Fibroblast of the conjunctiva (primary cell): ENCODE measurements around the gene PNPLA1.
"Not testable (repeated sequence)": the region's sequence is repeated elsewhere in the genome, so short reads cannot be mapped to it uniquely, and the experiment has no call there.

Experiments used
- DNase-seq: peaks from one replicate; pipeline ENCODE4 v3.0.0-alpha.2; 2010; ENCODE audit warnings: low read depth

PNPLA1 gene

DNA sequence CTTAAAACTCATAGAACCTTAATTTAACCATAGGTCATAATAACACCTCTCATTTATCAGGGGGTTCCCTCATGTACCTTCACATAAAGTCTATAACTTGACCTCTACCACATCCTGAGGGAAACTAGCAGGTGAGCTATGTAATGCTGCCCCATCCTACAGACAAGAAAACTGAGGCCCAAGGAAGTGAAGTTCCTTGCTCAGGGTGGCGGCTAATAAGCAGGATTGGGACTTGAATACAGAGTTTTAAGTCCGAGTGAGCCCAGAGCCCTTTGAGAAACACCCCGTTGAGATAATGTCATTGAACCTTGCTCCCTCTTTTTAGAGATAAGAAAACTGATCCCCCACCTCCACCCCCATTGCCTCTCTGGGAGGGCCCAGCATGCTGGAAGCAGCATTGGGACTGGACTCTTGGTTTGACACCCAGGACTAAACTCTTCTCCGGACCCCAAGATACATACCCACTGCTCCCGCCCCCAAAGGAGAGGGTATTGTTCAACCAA lies 66.4 kb downstream of the PNPLA1 start:
- DNase-seq: no peak

- DNase-seq: no peak
Observed at GRCh38 chr6:36336779-36337241, 67.0 kb downstream of the PNPLA1 start, which contains the start of gene BNIP5. Gene BNIP5, minus strand, starts transcription at chr6:36336888. Its CDS starts 6,198 bp downstream, at chr6:36330690.

GRCh38 chr6:36337814-36338213 lies 68.0 kb downstream of the PNPLA1 start:
- no peak for DNase-seq

DNA sequence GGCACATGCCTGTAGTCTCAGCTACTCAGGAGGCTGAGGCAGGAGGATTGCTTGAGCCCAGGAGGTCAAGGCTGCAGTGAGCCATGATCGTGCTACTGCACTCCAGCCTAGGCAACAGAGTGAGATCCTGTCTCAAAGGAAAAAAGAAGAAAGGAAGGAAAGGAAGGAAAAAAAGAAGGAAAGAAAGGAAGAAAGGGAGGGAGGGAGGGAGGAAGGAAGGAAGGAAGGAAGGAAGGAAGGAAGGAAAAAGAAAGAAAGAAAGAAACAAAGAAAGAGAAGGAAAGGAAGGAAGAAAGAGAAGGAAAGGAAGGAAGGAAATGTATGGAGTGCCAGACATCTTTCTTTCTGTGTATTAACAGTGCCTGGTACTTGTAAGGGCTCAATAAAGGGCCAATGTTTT lies 68.4 kb downstream of the PNPLA1 start:
- not testable (repeated sequence) for DNase-seq

GRCh38 chr6:36339146-36339545 lies 69.3 kb downstream of the PNPLA1 start:
- DNase-seq: no peak

DNA sequence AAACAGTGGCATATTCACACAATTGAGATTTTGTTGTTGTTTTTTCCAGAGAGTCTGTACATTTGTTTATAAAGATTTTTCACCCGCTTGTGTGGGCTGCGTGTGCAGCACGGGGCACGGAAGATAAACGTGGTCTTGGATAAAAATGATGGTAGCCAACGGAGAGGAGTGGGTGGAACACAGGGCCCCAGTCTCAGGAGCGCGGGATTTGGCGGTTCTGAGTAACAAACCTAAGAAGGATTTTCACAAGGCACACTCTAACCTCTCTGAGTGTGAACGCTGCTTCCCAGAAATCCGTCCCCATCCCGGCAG lies 70.4 kb downstream of the PNPLA1 start:
- no peak for DNase-seq

- DNase-seq: peak; percentile 36
Observed at GRCh38 chr6:36340618-36341454, 71.0 kb downstream of the PNPLA1 start.

DNA sequence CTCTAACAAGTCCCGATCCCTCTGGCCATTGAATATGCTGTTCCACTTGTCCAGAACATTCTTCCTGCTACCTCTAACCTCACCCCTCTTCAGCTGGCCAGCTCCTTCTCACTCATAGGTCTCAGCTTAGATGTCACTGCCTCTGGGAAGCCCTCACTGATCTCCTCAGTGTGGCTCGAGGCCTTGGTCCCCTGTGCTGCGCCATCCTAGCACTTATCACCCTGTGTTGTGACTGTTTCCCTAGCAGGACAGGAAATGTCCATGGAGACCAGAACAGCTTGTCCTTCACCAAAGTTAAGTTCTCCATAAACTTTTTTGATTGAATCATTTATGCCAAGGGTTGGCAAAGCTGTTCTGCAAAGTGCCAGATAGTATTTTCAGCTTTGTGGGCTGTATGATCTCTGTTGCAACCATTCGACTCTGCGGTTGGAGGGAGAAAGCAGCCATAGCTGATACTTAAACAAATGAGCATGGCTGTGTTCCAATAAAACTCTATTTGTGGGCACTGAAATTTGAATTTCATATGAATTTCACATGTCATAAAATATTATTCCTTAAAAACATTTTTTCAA lies 73.3 kb downstream of the PNPLA1 start:
- no peak for DNase-seq

GRCh38 chr6:36345681-36346466 lies 76.0 kb downstream of the PNPLA1 start:
- DNase-seq: no peak

DNA sequence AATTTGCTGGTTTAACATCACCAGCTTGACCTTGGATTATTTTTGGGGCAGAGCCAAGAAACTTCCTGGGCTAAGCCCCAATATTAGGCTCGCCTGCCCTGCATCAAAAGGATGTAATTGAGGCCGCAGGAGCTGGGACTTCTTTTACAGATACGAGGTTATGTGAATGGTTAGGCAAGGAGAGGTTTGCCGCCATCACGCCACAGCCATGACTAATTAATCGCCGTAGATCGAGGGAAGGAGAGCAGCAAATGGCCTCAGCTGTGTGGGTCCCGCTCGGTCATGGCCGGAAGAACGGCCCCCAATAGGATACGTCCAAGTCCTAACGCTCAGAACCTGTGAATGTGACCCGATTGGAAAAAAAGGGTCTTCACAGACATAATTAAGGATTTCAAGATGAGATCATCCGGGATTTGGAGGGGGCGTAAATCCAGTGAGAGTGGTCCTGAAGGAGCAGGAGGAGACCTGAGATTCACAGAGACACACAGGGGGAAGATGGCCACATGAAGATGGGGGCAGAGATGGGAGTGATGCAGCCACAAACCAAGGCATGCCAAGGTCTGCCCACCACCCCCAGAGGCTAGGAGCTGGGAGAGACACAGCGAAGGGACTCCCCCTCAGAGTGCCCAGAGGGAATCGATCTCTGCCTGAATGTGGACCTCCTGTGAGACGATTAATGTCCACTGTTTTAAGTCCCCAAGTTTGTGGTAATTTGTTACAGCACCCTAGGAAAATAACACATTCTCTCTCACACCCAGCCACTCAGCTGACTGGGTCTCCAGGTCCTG lies 76.8 kb downstream of the PNPLA1 start:
- DNase-seq: no peak

GRCh38 chr6:36347621-36348020 lies 77.8 kb downstream of the PNPLA1 start:
- no peak for DNase-seq

GRCh38 chr6:36349240-36349639 lies 79.4 kb downstream of the PNPLA1 start:
- DNase-seq: no peak

DNA sequence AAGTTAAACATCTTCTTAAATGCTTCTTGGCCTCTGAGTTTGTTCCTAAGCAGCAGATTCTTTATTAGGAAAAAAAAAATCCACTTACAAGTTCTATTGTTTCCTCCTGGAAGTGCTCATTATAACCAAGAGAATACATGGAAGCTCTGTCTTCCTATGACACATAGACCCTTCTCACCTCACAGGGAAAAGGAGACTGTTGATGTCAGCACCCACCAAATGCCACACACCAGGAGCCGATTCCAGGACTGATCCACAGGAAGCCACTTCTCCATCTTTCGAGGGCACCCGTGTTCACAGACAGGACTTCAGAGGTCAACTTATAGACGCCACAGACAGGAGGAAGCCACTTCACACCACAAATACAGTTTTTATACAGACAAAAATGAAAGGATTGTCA lies 80.2 kb downstream of the PNPLA1 start:
- no peak for DNase-seq

DNA sequence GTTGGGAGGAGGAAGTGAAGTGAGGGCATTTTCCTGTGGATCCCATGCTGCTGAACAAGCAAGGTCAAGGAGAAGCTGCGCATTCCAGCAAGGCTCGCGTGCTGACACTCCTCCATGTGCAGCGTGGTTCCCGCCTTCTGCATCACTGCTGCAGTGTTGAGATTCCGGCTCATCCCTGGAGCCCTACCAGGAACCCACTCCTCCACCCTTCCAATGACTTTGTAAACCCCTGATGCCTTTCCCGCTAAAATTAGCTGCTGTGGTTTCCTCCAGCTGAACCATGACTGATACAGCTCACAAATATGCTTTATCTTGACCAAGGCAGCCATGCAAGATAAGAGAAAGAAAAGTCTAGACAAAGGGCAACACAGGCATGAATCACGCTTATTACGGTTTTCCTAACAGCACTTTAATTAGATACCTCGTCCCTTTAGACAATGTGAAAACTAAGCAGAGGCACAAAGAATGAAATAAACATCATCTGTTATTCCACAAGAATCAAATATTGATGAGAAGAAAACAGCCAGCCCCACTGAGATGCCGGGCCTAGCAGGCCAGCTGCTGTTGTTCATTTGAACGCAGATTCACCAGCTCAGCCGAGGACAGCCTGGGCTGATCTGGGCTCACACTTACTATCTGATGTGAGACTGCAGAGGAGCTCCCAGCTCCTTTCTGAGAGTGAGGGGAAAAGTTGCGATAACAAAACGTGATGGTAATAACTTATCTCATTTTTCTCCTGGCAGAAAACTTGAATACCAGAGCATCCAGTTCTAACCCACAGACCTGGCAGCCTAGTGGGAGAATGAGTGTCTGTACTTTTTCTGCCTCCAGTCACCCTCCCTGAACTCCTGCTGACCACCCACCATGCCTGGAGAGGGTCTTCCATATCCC lies 81.1 kb downstream of the PNPLA1 start:
- DNase-seq: no peak

DNA sequence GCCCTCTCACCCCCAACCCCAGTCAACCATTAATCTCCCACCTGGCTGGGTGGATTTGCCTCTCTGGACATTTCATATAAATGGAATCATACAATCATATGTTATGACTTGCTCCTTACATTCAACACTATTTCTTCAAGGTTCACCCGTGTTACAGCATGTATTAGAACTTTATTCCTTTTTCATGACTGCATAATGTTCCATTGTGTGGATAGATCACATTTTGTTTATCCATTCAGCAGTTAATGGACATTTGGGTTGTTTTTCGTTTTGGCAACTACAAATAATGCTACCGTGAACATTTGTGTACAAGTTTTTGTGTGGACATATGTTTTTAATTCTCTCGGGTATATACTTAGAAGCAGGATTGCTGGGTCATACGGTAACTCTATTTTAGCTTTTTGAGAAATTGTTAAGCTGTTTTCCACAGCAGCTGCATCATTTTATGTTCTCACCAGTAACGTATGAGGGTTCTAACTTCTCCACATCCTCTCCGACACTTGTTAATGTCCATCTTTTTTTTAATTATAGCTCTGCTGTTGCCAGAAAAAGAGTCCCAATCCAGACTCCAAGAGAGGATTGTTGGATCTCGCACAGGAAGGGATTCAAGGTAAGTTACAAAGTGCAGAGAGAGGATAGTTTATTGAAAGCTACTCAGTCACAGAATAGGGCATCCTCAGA lies 82.8 kb downstream of the PNPLA1 start:
- DNase-seq: no peak

- DNase-seq: no peak
Observed at GRCh38 chr6:36353411-36353915, 83.6 kb downstream of the PNPLA1 start.

GRCh38 chr6:36355819-36356218 lies 86.0 kb downstream of the PNPLA1 start:
- no peak for DNase-seq

GRCh38 chr6:36357872-36358225 lies 88.0 kb downstream of the PNPLA1 start:
- DNase-seq: no peak
